Colonic mucosa (tissue), 4 donors: ENCODE measurements around the gene SIPA1L3. TPM values are rescaled to one million over a fixed set of nuclear protein-coding genes. Genes with fewer than 3 reads are reported as not detected.

ENCODE experiments used
- DNase-seq: peaks from one replicate; pipeline ENCODE4 v3.0.0-alpha.2; 2020
- H3K27ac ChIP-seq: fragments of 200-600 bp; one replicate; pipeline ENCODE4 v1.8.0; 2021
- H3K27me3 ChIP-seq: fragments of 200-600 bp; one replicate; pipeline ENCODE4 v1.8.0; 2021
- H3K36me3 ChIP-seq: fragments of 200-600 bp; one replicate; pipeline ENCODE4 v1.8.0; 2021
- H3K4me1 ChIP-seq: fragments of 200-600 bp; one replicate; pipeline ENCODE4 v1.8.0; 2021; ENCODE audit warnings: mild to moderate bottlenecking
- H3K4me3 ChIP-seq: fragments of 200-600 bp; one replicate; pipeline ENCODE4 v1.8.0; 2021
- H3K9ac ChIP-seq, 2 donors: one replicate each; pipeline ENCODE4 v1.7.0; 2013; ENCODE audit warnings: control low read depth in 2 of 2, low read depth in 2 of 2, low read length in 2 of 2
- H3K9me3 ChIP-seq: fragments of 200-600 bp; one replicate; pipeline ENCODE4 v1.8.0; 2021
- CTCF ChIP-seq: fragments of 200-600 bp; IDR thresholded peaks from one replicate; pipeline ENCODE4 v1.8.0; 2022; ENCODE audit warnings: antibody characterized with exemption, mild to moderate bottlenecking
- intact Hi-C: fragments of 100-400 bp; cut with DNase I; formaldehyde crosslinking; loops from one replicate; pipeline ENCODE4 v1.14.1; 2022
- total RNA-seq, 2 donors: library from RNA; stranded (reverse); fragmentation: NEBNext Ultra II Directional in 1 of 2; extraction: Animal tissue kit (Norgen Biotek cat#: 25700) in 1 of 2; gene quantifications; one replicate each; pipeline ENCODE4 v1.2.1, GENCODE V29; 2021
- donor health status: healthy.
- donor health status: DM: no; HTN: no; CAD: no.
- donor health status: DM: no; HTN: no; CAD: no.

SIPA1L3 gene
- total RNA-seq, 2 donors from 2014 or later = 98.6 to 113 TPM

DNA sequence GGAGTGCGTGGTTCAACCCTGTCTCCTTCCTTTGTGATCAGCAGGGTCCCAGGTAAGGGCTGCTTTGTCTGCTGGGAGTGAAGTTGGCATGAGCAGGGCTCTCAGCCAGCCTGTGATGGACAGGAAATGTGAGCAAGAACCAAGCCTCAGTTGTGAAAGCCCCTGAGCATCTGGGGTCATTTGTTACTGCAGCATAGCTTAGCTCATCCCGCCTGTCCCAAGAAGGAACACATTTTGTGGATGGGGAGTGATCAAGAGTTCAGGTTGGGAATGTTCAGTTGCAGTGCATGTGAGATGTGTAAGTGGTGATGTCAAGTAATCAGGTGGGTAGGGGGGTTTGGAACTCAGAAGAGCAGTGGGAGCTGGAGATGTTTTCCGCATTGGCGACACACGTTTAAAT lies 164.6 kb downstream of the SIPA1L3 start:
- H3K4me3 ChIP-seq = no peak overlapping the region
- H3K9ac ChIP-seq = no peak overlapping the region
- no peak for TF ChIP-seq CTCF
- H3K4me1 ChIP-seq = no peaks in the 10 kb centered on the region
- no peaks in the 10 kb centered on the region for H3K36me3 ChIP-seq
- no peaks in the 10 kb centered on the region for H3K9me3 ChIP-seq
- no peak for DNase-seq
- H3K27ac ChIP-seq = no peak overlapping the region
- no peaks in the 10 kb centered on the region for H3K27me3 ChIP-seq
- intact Hi-C loops = no loop called here

DNA sequence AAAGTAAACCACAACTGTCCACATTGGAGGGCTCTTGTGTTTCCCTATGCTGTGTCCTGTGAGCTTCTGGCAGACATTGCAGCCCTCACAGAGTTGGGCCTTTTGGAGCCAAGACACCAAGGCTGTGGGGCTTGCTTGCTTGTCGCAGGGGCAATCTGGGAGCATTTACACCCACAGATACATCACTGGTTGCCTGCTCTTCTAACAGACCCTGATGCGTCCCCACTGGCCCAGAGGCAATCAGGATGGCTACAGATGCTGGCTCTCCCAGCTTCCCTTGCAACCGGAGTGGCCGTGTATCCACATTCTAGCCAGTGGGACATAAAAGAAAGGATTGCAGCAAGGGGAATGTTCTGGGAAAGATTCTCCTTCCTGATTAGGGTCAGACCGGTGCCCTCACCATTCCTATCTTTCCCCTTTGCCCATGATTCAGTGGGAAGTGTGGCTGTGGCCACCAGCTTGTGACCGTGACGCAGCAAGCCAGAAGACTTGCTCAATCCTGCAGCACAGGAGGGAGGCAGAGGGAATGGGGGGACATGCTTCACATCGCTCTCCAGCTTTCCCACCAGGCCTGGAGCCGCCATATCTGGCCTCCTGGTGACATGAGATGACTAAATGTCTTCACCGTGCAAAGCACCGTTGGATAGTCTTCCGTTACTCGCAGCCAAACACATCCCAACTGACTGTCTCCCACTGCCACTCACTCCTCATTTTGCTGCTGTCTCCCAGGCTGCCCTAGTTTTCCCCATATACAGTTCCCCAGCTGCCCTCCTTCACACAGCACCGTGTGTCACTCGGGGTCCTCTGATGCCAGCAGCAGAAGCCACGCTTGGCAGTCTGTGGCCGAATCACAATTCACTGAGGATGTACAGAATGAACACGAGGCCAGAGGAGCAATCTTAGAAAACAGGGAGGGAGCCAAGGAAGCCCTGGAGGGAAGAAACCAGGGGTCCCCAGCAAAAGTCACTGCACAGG lies 166.1 kb downstream of the SIPA1L3 start:
- Histone ChIP-seq H3K4me3 (no peak overlapping the region), H3K36me3 (no peaks in the 10 kb centered on the region), H3K27ac (no peak overlapping the region), H3K9ac (no peak overlapping the region), H3K4me1 (no peaks in the 10 kb centered on the region), H3K27me3 (no peaks in the 10 kb centered on the region), H3K9me3 (no peaks in the 10 kb centered on the region)
- TF ChIP-seq CTCF = no peak
- DNase-seq = no peak
- intact Hi-C loops = no loop called here

GRCh38 chr19:38073841-38074685 lies 167.1 kb downstream of the SIPA1L3 start:
- H3K27ac ChIP-seq = no peak overlapping the region
- no peaks in the 10 kb centered on the region for H3K27me3 ChIP-seq
- H3K9me3 ChIP-seq = no peaks in the 10 kb centered on the region
- no peak for TF ChIP-seq CTCF
- H3K36me3 ChIP-seq = no peaks in the 10 kb centered on the region
- intact Hi-C loops = no loop called here
- H3K9ac ChIP-seq = no peak overlapping the region
- H3K4me3 ChIP-seq = no peak overlapping the region
- no peaks in the 10 kb centered on the region for H3K4me1 ChIP-seq
- no peak for DNase-seq

DNA sequence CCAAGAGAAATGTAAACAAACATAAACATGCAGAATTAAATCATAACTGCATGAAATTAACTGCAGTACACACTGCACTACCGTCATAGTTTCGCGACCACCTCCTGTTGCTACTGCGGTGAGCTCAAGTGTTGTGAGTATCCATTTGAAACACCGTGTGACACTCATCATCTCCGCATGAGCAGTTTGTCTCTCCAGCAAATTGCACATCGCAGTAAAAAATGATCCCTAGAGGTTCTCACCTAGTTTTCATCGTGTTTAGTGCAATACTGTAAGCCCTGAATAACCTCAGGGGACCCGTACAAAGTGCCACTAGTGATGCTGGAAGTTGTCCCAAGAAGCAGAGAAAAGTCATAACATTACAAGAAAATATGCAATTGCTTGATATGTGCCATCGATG lies 169.3 kb downstream of the SIPA1L3 start:
- Histone ChIP-seq H3K4me3 (no peak overlapping the region), H3K36me3 (no peaks in the 10 kb centered on the region), H3K27me3 (no peaks in the 10 kb centered on the region), H3K27ac (no peak overlapping the region), H3K4me1 (no peaks in the 10 kb centered on the region), H3K9ac (no peak overlapping the region), H3K9me3 (no peaks in the 10 kb centered on the region)
- no peak for TF ChIP-seq CTCF
- DNase-seq = no peak
- intact Hi-C loops = no loop called here

GRCh38 chr19:38078302-38078930 lies 171.4 kb downstream of the SIPA1L3 start:
- Histone ChIP-seq H3K27me3 (no peaks in the 10 kb centered on the region), H3K9me3 (no peaks in the 10 kb centered on the region), H3K4me1 (no peaks in the 10 kb centered on the region), H3K36me3 (no peaks in the 10 kb centered on the region), H3K9ac (no peak overlapping the region), H3K27ac (no peak overlapping the region), H3K4me3 (no peak overlapping the region)
- intact Hi-C loops = no loop called here
- TF ChIP-seq CTCF = no peak
- no peak for DNase-seq
